Measurements from ENCODE around the gene MITF. TPM values are rescaled to one million over a fixed set of nuclear protein-coding genes. Genes with fewer than 3 reads are reported as not detected.

Gene MITF
- total RNA-seq, 1 donor from 2014 or later = 5.8 TPM

GRCh38 chr3:69985266-69985665, 246.0 kb downstream of the MITF start:
- TF ChIP-seq, protein P1, sequence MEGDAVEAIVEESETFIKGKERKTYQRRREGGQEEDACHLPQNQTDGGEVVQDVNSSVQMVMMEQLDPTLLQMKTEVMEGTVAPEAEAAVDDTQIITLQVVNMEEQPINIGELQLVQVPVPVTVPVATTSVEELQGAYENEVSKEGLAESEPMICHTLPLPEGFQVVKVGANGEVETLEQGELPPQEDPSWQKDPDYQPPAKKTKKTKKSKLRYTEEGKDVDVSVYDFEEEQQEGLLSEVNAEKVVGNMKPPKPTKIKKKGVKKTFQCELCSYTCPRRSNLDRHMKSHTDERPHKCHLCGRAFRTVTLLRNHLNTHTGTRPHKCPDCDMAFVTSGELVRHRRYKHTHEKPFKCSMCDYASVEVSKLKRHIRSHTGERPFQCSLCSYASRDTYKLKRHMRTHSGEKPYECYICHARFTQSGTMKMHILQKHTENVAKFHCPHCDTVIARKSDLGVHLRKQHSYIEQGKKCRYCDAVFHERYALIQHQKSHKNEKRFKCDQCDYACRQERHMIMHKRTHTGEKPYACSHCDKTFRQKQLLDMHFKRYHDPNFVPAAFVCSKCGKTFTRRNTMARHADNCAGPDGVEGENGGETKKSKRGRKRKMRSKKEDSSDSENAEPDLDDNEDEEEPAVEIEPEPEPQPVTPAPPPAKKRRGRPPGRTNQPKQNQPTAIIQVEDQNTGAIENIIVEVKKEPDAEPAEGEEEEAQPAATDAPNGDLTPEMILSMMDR (IDR thresholded peaks at IDR 0.05) = no peak
- Mint-ChIP-seq H3K4me3 (ENCODE audit: unreplicated experiment) (no peak overlapping the region), H3K9me3 (ENCODE audit: unreplicated experiment) (no peaks in the 10 kb centered on the region), H3K27me3 (ENCODE audit: unreplicated experiment) (peaks cover 26% of the 10 kb centered on the region), H3K36me3 (ENCODE audit: unreplicated experiment) (no peaks in the 10 kb centered on the region), H3K27ac (ENCODE audit: unreplicated experiment) (no peak overlapping the region), H3K4me1 (ENCODE audit: unreplicated experiment) (no peaks in the 10 kb centered on the region)
- no peak for DNase-seq (ENCODE audit: extremely low spot score, unreplicated experiment)

- no peak overlapping the region for H3K4me3 Mint-ChIP-seq (ENCODE audit: unreplicated experiment)
- H3K4me1 Mint-ChIP-seq (ENCODE audit: unreplicated experiment) = no peaks in the 10 kb centered on the region
- H3K27ac Mint-ChIP-seq (ENCODE audit: unreplicated experiment) = no peak overlapping the region
- H3K9me3 Mint-ChIP-seq (ENCODE audit: unreplicated experiment) = no peaks in the 10 kb centered on the region
- no peak for DNase-seq (ENCODE audit: extremely low spot score, unreplicated experiment)
- H3K27me3 Mint-ChIP-seq (ENCODE audit: unreplicated experiment) = peaks cover 26% of the 10 kb centered on the region
- no peaks in the 10 kb centered on the region for H3K36me3 Mint-ChIP-seq (ENCODE audit: unreplicated experiment)
- TF ChIP-seq, protein P1 (IDR thresholded peaks at IDR 0.05) = no peak
These were observed 247.2 kb downstream of the MITF start for GRCh38 chr3:69986419-69986818.

GRCh38 chr3:69987833-69988232, 248.6 kb downstream of the MITF start:
- no peaks in the 10 kb centered on the region for H3K4me1 Mint-ChIP-seq (ENCODE audit: unreplicated experiment)
- no peaks in the 10 kb centered on the region for H3K36me3 Mint-ChIP-seq (ENCODE audit: unreplicated experiment)
- DNase-seq (ENCODE audit: extremely low spot score, unreplicated experiment) = no peak
- TF ChIP-seq, protein P1 (IDR thresholded peaks at IDR 0.05) = no peak
- no peak overlapping the region for H3K27ac Mint-ChIP-seq (ENCODE audit: unreplicated experiment)
- H3K9me3 Mint-ChIP-seq (ENCODE audit: unreplicated experiment) = no peaks in the 10 kb centered on the region
- H3K4me3 Mint-ChIP-seq (ENCODE audit: unreplicated experiment) = no peak overlapping the region
- peaks cover 25% of the 10 kb centered on the region for H3K27me3 Mint-ChIP-seq (ENCODE audit: unreplicated experiment)

GRCh38 chr3:69993757-69994156, 254.5 kb downstream of the MITF start:
- Mint-ChIP-seq H3K9me3 (ENCODE audit: unreplicated experiment) (no peaks in the 10 kb centered on the region), H3K27ac (ENCODE audit: unreplicated experiment) (no peak overlapping the region), H3K36me3 (ENCODE audit: unreplicated experiment) (no peaks in the 10 kb centered on the region), H3K4me1 (ENCODE audit: unreplicated experiment) (peaks cover 18% of the 10 kb centered on the region), H3K27me3 (ENCODE audit: unreplicated experiment) (peaks cover 7% of the 10 kb centered on the region), H3K4me3 (ENCODE audit: unreplicated experiment) (no peak overlapping the region)
- TF ChIP-seq, protein P1 (IDR thresholded peaks at IDR 0.05) = no peak
- no peak for DNase-seq (ENCODE audit: extremely low spot score, unreplicated experiment)

- DNase-seq (ENCODE audit: extremely low spot score, unreplicated experiment) = no peak
- no peaks in the 10 kb centered on the region for H3K36me3 Mint-ChIP-seq (ENCODE audit: unreplicated experiment)
- H3K4me3 Mint-ChIP-seq (ENCODE audit: unreplicated experiment) = no peak overlapping the region
- H3K27ac Mint-ChIP-seq (ENCODE audit: unreplicated experiment) = no peak overlapping the region
- H3K4me1 Mint-ChIP-seq (ENCODE audit: unreplicated experiment) = peaks cover 24% of the 10 kb centered on the region
- H3K27me3 Mint-ChIP-seq (ENCODE audit: unreplicated experiment) = peaks cover 7% of the 10 kb centered on the region
- no peaks in the 10 kb centered on the region for H3K9me3 Mint-ChIP-seq (ENCODE audit: unreplicated experiment)
- TF ChIP-seq, protein P1 (IDR thresholded peaks at IDR 0.05) = no peak
These were observed 255.7 kb downstream of the MITF start for GRCh38 chr3:69994919-69995318.

Measured in osteocyte (in vitro differentiated cells).